K562 (cell line): ENCODE data around the gene RXRA. TPM values are rescaled to one million over a fixed set of nuclear protein-coding genes. Genes with fewer than 3 reads are reported as not detected.

Source experiments
- C11orf30 ChIP-seq: fragments of 450-650 bp; IDR thresholded peaks from 2 replicates; pipeline ENCODE4 v1.6.1; 2016; ENCODE audit warnings: low read depth, mild to moderate bottlenecking
- DACH1 ChIP-seq: fragments of 450-650 bp; IDR thresholded peaks from 2 replicates; pipeline ENCODE4 v1.6.1; 2018; ENCODE audit not compliant: partially characterized antibody
- HDAC6 ChIP-seq: IDR thresholded peaks from 2 replicates; pipeline ENCODE4 v1.6.1; 2012; ENCODE audit warnings: low read depth, mild to moderate bottlenecking, control low read depth, inconsistent platforms, low read length, moderate library complexity
- HES1 ChIP-seq: fragments of 450-650 bp; IDR thresholded peaks from 2 replicates; pipeline ENCODE4 v1.6.1; 2016; ENCODE audit warnings: low read depth, mild to moderate bottlenecking, moderate library complexity
- MXD1 ChIP-seq: fragments of 250-450 bp; sonication (Bioruptor Pico); IDR thresholded peaks from 2 replicates; pipeline ENCODE4 v1.8.0; 2021; ENCODE audit warnings: borderline replicate concordance, mild to moderate bottlenecking, moderate library complexity; ENCODE audit not compliant: poor library complexity, severe bottlenecking
- NFYB ChIP-seq: IDR thresholded peaks from 2 replicates; pipeline ENCODE4 v1.6.1; 2011; ENCODE audit warnings: mild to moderate bottlenecking, moderate library complexity; ENCODE audit not compliant: insufficient read length; ENCODE audit errors: extremely low read depth
- polyA plus RNA-seq, 8 experiments: library from polyadenylated mRNA; depleted of rRNA in 4 of 8; stranded (reverse) in 5 of 8; unstranded in 3 of 8; fragments of >200 nt; fragmentation: Nextera tagmentation in 2 of 8; fragmentation: Illumina TruSeq in 1 of 8; extraction: Ambion mirVana in 2 of 8; extraction: Trizol in 1 of 8; gene quantifications; 2 replicates each; pipeline versions ENCODE4 v1.2.1 to v1.2.3, GENCODE V29; 2011 to 2014; ENCODE audit warnings: inconsistent platforms in 1 of 8, missing spikeins in 1 of 8
- total RNA-seq, 7 experiments: library from RNA; depleted of rRNA in 6 of 7; stranded (reverse); fragments of >200 nt in 6 of 7; fragmentation: Illumina TruSeq in 2 of 7; extraction: Trizol in 2 of 7; gene quantifications; 2 replicates each; pipeline versions ENCODE4 v1.2.1 to v1.2.3, GENCODE V29; 2011 to 2021; ENCODE audit warnings: low replicate concordance in 1 of 7
- TF ChIP-seq, protein P1 (sequence below): fragments of 200-800 bp; sonication (Bioruptor generic); IDR thresholded peaks from 2 replicates; pipeline ENCODE4 v1.6.1; 2017; ENCODE audit warnings: missing genetic modification characterization, missing compliant biosample characterization

The RXRA gene
- total and polyA plus RNA-seq, 9 of the 15 experiments (the other 6 are each of a cell fraction or from before 2014, with no cell fraction given) = 0.35 to 23.6 (median 4.6) TPM

GRCh38 chr9:134399435-134400056 is 73.3 kb downstream of the RXRA start (continued):
- TF ChIP-seq, protein P1, sequence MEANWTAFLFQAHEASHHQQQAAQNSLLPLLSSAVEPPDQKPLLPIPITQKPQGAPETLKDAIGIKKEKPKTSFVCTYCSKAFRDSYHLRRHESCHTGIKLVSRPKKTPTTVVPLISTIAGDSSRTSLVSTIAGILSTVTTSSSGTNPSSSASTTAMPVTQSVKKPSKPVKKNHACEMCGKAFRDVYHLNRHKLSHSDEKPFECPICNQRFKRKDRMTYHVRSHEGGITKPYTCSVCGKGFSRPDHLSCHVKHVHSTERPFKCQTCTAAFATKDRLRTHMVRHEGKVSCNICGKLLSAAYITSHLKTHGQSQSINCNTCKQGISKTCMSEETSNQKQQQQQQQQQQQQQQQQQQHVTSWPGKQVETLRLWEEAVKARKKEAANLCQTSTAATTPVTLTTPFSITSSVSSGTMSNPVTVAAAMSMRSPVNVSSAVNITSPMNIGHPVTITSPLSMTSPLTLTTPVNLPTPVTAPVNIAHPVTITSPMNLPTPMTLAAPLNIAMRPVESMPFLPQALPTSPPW (CRISPR knock-in tag) = no peak
- TF ChIP-seq HES1 (no peak), C11orf30 (no peak), HDAC6 (no peak), DACH1 (no peak), NFYB (peak; percentile 16), MXD1 (CRISPR knock-in tag) (no peak)
- TF ChIP-seq, all 486 proteins: peak for 8
